Measurements from ENCODE around the gene SPEM1.
A peak's percentile ranks its signal among the peaks of the same experiment; 100 is the strongest.
"Not testable (repeated sequence)": the region's sequence is repeated elsewhere in the genome, so short reads cannot be mapped to it uniquely, and the experiment has no call there.

The SPEM1 gene

DNA sequence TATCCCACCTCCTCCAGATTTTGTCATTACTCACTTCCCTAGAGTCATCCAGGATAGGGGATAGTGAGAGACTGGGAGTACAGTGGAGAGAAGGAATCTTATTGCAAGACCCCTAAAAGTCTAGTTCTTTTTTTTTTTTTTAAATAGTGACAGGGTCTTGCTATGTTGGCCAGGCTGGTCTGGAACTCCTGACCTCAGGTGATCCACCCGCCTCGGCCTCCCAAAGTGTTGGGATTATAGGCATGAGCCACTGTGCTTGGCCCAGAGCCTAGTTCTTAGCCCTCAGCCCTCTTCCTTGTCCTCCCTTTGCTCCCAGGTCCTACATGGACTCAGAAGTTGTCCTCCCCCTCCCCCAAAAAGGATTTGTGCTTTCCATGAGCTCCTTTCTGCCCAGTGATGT, 22.0 kb downstream of the SPEM1 start:
- DNase-seq, result no peak

DNA sequence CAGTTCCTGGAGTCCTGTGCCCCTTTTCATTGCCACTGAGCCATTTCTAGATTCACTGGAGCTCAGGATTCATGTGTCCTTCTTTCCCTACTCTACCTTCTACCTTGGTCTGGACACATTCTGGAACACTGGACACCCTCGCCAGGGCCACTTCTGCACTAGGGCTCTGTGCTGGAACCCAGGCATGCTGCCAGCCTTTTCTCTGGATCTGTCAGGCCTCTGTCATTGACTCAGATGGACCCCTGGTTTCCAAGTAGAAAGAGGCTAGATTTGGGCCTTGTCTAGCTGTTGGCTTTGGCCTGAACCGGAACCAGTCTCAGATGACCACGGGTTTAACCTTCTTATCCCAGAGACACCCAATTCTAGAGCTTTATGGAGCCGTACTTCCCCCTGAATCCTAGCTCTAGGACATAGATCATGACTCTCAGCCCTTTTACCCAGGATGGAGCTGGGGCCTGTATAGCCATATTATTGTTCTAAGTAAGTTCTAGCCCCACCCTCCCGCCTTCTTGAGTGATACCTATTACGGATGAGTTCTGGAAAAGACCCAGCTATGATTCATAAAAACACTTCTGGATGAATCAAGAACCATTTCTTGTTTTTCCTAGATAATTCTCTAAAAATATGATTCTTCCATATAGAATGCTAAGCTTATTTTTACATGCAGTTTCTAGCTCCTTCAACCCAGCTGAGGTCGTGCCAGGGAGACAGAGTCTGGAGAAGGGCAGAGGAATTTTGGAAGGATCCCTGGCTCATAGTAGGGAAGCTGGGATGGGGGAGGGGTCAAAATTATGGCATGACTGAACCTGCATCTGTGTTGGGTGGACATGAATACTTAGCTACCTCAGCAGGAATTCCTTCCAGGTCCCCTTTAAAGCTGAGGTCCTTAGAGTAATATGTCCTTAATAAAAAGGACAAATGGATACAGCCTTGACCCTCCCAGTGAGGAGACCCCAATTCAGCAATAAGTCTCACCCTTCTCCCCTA, 23.7 kb downstream of the SPEM1 start:
- DNase-seq, result no peak

DNA sequence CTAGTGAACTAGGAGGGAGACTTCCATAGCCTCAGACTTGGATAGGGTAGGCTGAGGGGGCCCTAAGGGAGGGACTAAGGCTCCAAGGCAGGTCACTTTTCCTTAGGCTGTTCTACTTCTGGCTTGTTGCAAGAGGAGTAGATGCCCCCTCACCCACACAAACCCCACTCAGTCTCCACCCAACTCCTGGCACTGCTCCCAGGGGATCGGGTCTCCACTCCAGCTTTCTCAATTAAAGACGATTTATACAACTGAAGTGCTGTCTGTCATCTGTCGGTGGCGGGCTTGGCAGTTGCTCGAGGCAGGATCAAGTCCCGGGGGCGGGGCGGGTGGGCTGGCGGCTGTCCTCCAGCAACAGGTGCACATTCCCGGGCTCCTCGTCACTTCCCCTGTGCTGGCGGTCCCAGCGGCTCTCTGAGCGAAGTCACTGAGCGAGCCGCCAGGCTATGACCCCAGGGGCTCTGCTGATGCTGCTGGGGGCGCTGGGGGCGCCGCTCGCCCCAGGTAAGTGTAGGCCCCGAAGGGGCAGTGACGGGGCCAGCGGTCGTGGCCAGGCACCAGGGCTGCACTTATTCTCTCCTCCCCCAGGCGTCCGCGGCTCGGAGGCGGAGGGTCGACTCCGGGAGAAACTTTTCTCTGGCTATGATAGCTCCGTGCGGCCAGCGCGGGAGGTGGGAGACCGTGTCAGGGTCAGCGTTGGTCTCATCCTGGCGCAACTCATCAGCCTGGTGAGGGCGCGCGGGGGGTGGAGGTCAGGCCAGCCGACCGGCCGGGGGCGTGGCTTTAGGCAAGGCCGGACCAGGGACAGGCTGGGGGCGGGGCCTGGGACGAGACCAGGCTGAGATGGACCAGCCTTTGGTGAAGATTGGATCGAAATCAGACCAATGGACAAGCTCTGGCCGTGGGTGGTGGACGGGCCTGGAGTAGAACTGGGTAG, 24.8 kb downstream of the SPEM1 start, which contains the start of gene CHRNB1:
Gene CHRNB1, plus strand, starts transcription at position 380 of the 937 bp plus-strand sequence. Its CDS starts 67 bp downstream, at position 447.
- no peak for DNase-seq

DNA sequence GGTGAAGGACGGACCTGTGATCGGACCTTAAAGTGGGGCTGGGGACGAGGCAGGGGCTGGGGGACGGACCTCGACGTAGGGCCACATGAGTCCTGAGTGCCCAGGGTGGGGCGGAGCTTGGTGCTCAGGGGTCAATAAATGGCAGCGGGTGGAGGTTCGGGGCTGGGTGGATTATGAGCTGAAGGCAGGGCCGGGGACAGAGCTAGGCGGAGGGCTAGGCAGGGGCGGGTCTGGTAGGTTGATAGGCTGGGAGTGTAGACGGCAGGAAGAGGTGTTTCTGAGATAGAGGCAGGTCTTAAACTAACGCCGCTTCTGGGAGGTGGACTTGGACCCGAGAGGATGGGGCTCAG, 25.5 kb downstream of the SPEM1 start:
- peak in 1 of 5 donors; percentile 37 for DNase-seq

DNA sequence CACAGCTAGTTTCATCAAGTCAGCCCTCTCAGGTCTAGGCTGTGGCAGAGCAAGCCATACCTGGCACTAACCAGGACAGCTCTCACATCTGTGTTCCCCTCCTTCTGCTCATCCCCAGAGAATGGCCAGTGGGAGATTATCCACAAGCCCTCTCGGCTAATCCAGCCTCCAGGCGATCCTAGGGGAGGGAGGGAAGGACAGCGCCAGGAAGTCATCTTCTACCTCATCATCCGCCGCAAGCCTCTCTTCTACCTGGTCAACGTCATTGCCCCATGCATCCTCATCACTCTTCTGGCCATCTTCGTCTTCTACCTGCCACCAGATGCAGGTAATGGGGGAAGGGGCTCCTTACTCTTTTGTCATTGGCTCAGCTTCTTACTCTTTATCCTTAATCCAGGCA, 28.3 kb downstream of the SPEM1 start:
- no peak for DNase-seq

DNA sequence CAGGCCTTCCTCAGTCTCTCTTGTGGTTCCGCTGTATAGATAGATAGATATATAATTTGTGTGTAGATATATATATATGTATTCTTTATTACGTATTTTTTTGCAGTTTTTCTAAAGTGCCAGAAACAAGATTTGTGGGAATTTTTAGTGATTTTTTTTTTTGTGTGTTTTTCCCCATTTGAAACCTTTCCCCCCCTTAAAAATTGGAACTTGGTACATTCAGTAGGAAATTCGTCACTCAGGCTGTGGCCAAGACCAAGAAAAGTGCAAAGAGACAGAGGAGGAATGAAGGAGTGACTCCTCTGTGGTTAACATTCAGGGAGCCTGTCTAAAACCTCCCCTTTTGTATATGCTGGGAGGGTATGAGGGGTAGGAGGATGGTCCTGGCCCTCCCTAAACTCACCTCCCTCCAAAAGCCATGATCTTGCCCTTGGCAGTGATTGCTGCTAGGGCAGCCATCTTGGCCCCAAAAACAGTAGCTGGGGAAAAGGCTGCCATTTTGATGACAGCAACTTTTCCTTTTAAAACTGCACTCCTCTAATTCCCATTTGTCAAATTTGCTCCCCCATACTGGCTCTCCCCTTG, 39.9 kb downstream of the SPEM1 start:
- no peak for DNase-seq

DNA sequence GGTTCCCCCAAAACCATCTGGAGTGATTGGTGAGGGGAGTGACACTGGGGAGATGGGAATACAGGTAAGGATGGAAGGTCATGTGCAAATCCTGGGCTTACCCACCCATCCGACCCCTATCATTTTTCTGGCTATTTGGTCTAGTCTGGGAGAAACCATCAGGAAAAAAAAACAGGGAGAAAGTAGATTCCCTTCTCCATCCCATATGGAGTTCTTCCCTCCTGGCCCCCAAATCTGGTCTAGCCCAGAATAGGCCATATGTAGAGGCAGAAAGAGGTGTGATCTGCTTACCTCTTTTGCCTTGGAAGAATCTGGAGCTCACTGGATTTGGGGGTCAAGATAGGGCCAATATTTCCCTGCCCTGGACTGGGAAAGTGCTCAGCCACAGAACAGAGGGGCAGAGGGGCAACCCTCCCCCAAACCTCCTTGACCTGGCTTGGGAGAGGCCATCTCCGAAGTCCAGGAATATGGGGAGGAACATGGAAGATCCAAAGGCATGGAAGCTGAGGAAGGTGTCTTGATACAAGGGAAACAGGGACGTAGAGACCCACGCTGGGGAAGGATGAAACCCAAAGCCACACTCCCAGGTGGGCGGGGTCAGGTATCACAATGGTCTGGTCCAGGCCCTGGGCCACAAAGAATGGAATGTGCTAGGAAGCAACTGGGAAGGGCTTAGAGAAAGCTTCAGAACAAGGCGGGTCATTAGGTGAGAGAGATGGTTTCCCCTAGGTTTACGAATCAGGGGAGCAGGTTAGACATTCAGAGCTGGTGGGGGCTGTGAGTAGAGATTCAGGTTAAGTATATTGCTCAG, 40.9 kb downstream of the SPEM1 start:
- no peak for DNase-seq

DNA sequence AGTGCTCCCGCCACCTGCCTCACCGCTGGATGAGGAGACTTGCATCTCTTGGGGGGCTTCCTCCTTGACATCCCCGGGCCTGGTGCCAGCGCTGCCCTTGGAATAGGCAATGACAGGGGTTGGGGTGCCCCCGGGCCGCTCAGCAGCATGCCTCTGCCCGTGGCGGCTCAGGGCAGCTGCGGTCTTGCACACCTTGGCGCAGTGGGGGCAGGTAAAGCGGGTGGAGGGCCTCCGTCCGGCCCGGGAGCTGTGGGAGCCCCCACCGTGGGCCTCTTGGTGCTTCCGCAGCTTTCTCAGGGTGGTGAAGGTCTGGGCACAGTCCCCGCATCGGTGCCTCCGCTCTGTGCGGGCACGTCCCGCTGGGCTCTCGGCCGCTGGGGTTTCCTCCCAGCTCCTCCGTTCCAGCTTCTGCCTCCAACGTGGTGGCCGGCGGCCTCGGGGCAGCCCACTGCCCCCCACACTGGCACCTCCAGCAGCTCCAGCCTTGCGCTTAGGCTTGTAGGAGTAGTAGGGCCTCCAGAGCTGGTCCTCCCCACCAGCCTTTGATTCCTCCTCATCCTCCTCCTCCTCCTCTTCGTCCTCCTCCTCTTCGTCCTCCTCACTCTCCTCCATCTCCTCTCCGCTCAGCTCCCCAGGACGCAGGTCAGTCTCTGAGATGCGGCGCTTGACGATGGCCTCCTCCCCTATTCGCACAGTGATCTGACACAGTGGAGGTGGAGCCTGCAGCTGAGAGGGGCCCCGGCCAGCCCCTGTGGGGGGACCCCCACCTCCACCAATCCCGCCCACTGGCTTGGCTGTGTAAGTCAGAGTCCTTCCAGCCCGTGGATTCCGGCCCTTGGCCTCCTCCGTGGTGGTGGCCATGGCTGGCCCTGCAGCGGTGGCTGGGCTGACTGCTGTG, 42.6 kb downstream of the SPEM1 start:
- no peak for DNase-seq

DNA sequence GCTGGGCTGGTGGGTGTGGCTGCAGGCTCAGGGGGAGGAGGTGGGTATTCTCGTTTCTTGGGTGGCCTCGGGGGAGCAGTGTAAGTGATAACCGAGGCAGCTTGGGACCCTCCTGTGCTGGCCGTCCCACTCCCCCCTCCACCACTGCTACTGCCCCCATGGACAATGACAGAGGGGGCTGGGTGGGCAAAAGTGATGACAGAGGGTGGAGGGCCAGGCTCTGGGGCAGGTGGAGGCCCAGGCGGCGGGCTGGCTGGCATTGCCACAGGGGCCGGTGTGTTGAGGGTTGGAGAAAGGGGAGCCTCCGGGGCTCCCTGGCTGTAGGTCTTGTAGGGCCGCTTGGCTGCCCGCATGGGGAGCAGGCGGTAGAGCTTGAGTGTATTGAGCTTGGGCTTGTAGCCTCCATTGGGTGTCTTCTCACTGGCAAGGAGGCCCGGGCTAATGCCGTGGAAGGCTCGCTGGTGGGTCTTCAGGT, 43.3 kb downstream of the SPEM1 start:
- DNase-seq, result no peak

DNA sequence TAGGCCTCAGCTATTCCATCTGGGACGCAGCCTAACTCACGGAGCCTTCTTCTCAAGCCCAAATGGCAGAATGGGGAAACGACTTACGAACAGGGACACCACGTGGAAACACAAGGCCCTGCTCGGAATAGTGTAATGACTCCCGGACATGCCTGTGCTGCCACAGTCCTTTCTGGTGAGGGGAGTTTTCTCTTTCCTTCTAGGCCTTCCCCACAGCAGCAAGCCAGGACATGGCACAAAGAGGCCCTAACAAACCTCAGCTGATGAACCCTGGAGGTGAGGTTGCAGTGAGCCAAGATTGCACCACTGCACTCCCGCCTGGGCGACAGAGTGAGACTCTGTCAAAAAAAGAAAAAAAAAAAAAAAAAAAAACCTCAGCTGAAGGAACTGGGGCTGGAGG, 44.0 kb downstream of the SPEM1 start:
- no peak for DNase-seq

DNA sequence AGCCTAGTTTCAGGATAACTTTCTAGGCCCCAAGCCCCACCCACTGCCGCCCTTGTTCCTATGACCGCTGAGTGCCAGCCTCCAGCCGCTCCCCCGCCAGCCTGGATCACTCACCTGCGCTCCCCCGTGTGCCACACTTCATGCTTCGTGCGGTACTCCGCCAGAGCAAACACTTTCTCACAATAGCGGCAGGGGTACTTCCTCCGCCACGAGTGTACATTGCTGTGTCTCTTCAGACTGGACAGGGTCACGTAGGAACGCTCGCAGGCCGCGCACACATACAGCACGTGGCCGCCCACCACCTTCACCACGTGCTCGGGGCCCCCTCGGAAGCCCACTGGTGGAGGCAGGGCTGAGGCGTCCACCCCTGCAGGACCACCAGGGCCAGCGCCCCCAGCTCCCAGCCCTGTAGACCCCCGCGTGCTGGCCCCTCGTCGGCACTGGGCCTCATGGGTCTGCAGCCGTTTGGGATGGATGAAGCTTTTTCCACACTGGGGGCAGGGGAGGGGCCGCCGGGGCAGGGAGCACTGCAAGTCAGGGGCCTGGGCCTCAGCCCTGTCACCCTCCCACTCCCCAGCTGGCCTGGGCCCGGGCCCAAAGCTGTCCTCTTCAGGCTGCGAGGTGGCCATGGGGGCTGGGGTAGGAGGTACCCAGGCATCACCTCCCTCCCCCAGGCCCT, 45.6 kb downstream of the SPEM1 start:
- DNase-seq, result no peak

DNA sequence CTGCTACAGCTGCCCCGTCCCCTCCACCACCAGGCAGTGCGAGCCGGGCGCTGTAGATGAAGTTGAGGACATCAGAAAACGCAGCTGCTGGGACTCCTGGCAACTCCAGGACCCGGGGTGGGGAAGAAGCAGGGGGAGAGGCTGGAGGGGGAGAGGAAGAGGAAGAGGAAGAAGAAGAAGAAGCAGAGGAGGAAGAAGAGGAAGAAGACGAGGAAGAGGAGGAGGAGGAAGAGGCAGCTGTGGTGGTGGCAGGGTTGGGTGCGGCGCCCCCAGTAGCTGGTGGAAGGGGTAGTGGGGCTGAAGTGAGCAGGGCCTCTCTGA, 46.2 kb downstream of the SPEM1 start:
- no peak for DNase-seq

DNA sequence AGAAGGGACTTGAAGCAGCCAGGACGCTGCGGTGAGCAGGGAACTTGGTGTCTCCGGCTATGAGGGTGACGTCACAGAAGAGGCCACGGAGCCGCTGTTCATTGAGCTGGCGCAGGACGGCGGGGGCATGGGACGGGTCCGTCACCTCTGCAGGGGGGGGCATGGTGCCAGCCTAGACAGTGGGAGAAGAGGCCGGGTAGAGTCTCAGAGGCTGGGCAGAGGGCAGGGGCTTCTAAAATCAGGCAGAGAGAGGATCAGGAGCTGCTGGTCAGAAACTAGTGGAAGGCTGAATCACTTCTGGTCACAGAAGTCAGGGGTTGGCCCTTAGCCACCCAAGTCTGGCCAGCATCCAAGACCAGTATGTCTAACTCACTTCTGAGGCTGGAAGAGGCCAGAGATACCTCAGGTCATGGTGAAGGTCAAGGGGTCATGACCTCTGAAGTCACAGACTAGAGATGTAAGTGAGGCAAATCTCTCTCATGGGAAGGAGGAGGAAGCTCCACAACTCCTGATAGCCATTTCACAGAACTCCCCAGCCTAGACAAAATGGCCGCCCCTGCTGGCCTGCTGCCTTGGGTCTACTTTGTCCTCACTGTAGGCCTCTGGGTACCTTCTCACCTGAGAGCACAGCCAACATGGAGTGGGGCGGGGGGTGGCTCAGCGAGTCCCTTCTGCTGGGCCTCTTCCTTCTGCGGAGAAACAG, 46.7 kb downstream of the SPEM1 start:
- no peak for DNase-seq

DNA sequence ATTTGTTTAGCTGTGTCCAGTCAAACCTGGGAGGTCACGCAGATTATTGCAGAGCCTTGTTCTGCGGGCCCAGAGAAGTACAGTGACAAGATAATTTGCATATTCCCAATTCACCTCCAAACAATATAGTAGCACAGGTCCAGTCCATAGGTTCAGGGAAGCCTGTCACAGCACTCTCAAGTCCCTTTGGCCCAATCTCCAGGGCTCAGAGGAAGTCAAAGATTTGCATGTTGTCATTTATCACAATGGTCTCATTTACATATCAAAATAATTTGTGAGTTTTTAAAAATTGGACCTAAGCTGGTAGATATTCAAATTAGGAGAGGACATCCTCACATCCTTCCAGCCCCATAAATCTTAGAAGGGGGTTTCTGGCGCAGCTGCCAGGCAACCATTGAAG, 47.4 kb downstream of the SPEM1 start:
- no peak for DNase-seq

DNA sequence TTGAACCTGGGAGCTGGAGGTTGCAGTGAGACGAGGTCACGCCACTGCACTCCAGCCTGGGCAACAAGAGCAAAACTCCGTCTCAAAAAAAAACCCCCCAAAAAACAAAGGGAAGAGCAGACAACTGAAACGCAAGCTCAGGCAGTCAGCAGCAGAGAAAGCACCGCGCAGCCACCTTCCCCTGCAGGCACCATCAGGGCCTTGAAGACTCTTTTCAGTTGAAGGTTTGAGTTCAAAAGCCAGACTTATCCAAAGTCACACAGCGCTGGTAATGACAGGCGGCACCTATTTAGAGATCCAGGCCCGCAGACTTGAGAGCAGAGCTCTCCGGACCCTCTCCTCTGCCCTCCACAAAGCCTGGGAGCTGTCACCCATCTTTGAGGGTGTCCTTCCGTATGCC, 48.2 kb downstream of the SPEM1 start:
- no peak for DNase-seq

DNA sequence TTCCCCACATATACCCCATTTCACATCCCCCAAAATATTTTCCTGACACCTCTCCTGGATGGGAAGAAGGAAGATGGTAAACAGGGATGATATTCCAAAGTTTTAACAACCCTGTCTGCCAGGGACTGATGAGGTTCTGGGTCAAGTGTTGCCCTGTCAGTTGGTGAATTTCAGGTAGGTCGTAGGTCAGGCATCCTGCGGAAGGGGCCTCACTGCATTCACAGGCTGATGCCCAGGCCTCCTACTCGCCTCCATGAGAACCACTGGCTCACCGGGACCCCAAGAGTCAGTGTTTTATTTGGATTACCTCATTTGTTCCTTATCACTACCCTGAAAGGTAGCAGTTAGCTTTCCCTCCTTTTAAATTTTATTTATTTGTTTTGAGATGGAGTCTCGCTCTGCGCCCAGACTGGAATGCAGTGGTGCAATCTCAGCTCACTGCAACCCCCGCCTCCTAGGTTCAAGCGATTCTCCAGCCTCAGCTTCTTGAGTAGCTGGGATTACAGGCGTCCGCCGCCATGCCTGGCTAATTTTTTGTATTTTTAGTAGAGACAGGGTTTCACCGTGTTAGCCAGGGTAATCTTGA, 48.8 kb downstream of the SPEM1 start:
- DNase-seq, result no peak

DNA sequence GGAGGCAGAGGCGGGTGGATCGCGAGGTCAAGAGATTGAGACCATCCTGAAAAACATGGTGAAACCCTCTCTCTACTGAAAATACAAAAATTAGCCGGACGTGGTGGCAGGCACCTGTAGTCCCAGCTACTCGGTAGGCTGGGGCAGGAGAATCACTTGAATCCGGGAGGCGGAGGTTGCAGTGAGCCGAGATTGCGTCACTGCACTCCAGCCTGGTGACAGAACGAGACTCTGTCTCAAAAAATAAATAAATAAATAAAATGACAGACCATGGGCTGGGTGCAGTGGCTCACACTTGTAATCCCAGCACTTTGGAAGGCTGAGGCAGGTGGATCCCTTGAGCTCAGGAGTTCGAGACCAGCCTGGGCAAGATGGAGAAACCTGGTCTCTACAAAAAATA, 49.7 kb downstream of the SPEM1 start:
- not testable (repeated sequence) for DNase-seq

DNA sequence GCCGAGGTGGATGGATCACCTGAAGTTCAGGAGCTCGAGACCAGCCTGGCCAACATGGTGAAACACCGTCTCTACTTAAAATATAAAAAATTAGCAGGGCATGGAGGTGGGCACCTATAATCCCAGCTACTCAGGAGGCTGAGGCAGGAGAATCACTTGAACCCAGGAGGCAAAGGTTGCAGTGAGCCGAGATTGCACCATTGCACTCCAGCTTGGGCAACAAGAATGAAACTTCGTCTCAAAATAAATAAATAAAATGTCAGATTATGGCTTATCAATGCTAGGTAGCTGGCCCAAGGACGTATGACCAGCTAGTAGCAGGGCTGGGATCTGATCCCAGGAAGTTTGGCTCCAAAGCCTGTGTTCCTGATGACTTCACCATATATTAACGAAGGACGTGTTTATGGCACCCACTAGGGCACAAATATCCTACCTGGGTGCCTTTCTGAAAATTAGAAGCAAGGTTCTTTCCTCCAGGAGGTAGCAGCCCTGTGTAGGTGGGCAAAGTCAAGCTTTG, 50.4 kb downstream of the SPEM1 start:
- not testable (repeated sequence) for DNase-seq
